Airway epithelial cell (primary cell): ENCODE data around the gene SPSB3. TPM values are rescaled to one million over a fixed set of nuclear protein-coding genes. Genes with fewer than 3 reads are reported as not detected.

Source experiments
- total RNA-seq: library from RNA; depleted of rRNA; stranded (reverse); fragments of >200 nt; gene quantifications from 2 replicates; pipeline ENCODE4 v1.2.3, GENCODE V29; 2015

Gene SPSB3
- 22.4 and 28.4 TPM in 2 replicates for total RNA-seq

DNA sequence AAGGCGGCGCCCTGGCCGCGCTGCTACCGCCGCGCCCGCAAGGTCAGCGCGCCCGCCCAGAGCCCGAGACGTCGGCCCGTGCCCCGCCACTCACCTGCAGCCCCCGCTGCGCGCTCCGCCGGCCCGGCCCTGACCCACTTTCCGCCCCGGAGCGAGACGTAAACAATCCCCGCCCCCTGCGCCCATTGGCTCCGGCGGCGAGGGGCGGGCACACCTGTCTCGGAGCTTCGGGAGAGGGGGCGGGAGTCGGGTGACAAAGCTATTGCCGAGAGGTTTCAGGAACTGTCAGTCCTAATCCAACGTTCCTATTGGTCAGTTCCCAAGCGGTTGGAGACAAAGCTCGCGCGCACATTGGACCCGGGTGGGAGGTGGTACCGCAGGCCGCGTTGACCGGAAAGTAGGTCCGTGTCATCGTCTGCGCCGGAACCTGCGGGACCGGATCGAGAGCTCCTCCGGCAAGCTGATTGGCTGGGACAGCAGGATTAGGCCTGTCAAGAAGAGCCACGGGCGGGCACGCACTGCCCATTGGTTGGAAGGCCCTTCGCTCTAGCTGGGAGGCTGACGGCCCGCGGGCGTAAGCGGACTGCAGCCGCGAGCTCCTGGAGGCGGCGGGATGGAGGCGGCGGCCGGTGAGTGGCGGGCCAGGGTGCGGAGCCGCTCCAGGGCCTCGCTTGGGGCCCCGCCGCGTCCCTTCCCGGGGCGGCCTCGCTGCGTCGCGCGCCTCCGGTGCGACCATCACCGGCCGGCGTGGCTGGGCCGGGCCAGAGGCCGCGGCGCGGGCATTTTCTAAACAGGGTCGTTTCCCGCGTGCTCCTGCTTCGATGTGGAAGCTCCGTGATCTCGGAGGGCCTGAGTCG lies at the start of gene SPSB3, which contains the start of gene NUBP2:
SPSB3 (minus strand) TSS at position 164 of the 857 bp plus-strand sequence. CDS start 1,088 bp downstream, outside the sequence.
NUBP2 (plus strand) TSS at position 553 of the 857 bp plus-strand sequence; CDS start at position 614, 61 bp downstream.

DNA sequence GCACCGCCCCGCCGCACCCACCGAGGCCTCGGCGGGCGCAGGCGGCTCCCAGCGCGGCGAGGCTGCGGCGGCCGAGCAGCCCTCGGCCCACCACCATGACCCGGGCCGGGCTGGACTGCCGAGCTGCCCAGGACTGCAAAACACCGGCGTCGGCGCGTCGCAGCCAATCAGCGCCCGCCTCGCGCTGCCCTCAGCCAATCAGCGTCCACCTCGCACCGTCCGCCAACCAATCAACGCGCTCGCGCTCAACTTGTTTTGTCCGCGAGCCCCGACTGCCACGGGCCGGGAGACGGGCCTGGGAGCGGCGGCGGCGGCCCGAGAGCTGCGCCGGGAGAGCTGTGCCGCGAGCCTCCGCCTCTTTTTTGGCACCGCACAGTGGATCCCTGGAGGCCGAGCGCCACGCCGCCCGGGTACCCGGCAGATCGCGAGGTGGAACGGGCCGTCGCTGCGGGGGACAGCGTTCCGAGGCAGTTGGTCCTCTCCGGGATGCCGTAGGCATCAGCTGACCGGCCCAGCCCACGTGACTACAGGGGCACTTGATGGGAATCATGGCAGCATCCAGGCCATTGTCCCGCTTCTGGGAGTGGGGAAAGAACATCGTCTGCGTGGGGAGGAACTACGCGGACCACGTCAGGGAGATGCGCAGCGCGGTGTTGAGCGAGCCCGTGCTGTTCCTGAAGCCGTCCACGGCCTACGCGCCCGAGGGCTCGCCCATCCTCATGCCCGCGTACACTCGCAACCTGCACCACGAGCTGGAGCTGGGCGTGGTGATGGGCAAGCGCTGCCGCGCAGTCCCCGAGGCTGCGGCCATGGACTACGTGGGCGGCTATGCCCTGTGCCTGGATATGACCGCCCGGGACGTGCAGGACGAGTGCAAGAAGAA lies 44.6 kb upstream of the SPSB3 start, which contains the start of the genes FAHD1 and HAGH:
FAHD1 (plus strand) TSS at position 516 of the 883 bp plus-strand sequence; CDS start at position 549, 33 bp downstream.
HAGH (minus strand) TSS at position 135 of the 883 bp plus-strand sequence; CDS start at position 97, 38 bp downstream.

DNA sequence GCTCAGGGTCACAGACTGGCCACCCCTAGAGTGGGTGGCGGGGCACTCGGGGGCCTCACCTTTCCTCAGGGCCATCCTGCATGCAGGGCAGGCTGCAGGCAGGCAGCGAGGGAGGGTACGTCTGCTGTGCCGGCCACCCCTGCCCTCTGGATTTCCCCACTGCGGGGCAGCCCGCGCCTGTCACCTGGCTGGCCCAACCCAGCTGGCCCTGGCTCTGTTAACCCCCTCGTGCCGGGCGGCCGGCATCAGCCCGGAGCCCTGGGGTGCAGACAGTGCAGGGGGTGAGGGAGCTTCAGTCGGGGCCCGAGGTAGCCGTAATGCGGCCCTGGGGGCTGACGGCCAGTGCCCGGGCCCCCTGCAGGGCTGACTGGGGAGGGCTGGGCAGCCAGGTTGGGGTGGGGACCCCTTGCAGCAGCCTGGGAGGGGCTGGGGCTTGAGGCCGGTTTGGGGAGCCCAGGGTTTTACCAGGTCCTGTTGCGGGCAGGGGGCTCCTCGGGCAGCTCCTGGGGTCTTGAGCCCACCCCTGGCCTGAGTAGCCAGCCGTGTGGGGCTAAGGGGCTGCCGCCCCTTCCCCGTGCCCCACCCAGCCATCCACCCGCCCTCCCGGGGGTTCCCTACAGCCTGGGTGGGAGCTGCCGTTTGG lies 11.3 kb upstream of the SPSB3 start, which contains the start of gene IGFALS:
IGFALS (minus strand) TSS at position 128 of the 643 bp plus-strand sequence; CDS start at position 75, 53 bp downstream.

DNA sequence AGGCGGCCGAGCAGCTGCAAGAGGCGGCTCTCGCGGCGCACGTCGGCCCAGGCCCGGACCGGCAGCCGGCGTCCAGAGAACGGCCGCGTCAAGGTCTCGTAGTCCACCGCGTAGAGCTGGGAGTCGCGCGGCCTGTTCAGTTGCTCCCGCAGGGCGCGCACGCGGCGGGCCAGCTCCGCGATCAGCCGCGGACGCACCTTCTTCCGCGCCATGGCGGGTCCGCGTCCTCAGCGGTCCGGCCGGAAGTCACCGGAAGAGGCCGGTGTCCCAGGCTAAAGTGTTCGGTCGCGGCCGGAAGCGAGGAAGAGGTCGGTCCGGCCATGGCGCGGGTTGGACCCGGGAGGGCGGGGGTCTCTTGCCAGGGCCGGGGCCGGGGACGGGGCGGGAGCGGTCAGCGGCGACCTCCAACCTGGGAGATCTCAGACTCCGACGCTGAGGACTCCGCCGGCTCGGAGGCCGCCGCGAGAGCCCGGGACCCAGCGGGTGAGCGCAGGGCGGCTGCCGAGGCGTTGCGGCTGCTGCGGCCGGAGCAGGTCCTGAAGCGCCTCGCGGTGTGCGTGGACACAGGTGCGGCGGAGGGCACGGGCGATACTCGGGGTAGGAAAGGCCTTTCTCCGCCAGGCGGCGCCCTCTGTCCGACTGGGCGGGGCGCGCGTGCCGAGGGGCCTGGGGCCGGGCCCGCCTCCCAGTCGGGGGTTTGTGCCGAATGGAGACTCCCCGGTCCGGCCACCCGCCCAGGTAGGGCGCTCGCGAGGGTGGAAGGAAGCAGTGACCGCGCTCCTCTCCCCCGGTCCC lies 9.3 kb downstream of the SPSB3 start, which contains the start of gene MRPS34:
MRPS34 (minus strand) TSS at position 227 of the 795 bp plus-strand sequence; CDS start at position 212, 15 bp downstream.

DNA sequence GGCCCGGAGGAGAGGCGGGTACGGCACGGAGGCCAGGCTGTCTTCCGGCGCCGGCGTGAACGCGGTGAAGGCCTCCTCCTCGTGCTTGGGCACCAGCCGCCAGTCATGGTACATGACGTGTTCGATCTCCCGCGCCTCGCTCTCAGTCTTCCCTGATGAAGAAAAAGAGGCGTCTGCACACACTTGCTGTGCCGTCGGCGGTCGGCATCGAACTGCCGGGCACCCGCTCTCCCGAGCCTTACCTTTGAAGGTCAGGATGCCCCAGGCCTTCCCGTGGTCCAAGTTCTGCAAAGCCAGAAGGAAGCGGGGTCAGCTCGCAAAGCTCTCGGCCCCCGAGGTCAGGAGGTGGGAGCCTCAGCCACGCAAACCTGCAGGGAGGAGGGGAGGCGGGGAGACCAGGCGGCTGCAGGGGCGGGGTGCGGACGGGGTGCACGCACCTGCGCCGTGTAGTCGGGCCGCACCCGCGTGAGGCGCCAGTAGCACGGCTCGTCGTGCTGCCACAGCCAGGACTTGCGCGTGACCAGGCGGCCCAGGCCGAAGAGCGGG lies 9.9 kb downstream of the SPSB3 start, which contains the start of gene EME2:
EME2 (plus strand) TSS at position 449 of the 546 bp plus-strand sequence. CDS start 418 bp downstream, outside the sequence.

DNA sequence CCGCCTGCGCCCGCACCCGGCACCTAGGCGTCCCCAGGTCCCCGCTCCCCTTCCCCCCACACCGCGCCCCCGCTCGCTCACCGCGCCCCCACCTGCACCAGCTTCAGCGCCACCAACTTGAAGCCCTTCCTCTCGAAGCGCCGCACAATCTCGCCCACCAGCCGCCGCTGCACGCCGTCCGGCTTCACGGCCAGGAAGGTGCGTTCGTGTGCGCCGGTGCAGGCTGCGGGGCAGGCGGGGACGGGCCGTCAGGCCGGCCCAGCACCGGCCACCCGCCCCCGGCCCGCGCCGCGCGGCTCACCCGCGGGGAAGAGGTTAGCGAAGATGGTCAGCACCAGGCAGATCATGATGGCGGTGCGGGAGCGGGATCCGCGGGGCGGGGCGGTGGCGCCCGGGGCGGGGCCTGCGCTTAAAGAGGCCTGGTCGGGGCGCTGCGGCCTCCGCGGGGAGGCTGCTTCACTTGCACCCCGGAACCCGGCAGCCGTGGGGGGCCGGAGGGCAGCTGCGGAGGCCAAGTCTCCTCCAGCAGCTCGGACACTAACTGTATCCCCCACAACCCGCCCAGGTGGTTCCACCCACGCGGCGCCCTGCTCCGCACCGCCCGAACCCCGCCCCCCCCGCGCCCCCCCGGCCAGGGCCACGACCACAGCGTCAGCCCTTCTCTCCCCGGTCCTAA lies 11.0 kb downstream of the SPSB3 start, which contains the start of gene NME3:
NME3 (minus strand) TSS at position 356 of the 676 bp plus-strand sequence; CDS start at position 347, 9 bp downstream.

Other genes starting within 250 kb of the SPSB3 start
- gene TMEM204, start 248.9 kb downstream of the SPSB3 start, total RNA-seq, result 0.23 and 0.35 TPM in 2 replicates
- gene IFT140, start 170.5 kb downstream of the SPSB3 start, total RNA-seq, result 8.3 and 8.4 TPM in 2 replicates
- 5.1 and 8.2 TPM in 2 replicates for gene CRAMP1, start 170.2 kb downstream of the SPSB3 start, total RNA-seq
- gene JPT2, start 104.3 kb downstream of the SPSB3 start, total RNA-seq, result 68.9 and 108 TPM in 2 replicates
- gene MAPK8IP3, start 76.4 kb downstream of the SPSB3 start, total RNA-seq, result 17.7 and 26.7 TPM in 2 replicates
- 69.0 and 71.8 TPM in 2 replicates for gene NME3, start 11.0 kb downstream of the SPSB3 start, total RNA-seq
- gene EME2, start 9.8 kb downstream of the SPSB3 start, total RNA-seq, result 14.1 and 14.3 TPM in 2 replicates
- gene MRPS34, start 9.4 kb downstream of the SPSB3 start, total RNA-seq, result 193 and 199 TPM in 2 replicates
- gene NUBP2, start 389 bp upstream of the SPSB3 start, total RNA-seq, result 119 and 173 TPM in 2 replicates
- not detected in 2 replicates for gene IGFALS, start 11.1 kb upstream of the SPSB3 start, total RNA-seq
- gene HAGH, start 44.3 kb upstream of the SPSB3 start, total RNA-seq, result 76.1 and 79.8 TPM in 2 replicates
- 70.2 and 86.2 TPM in 2 replicates for gene FAHD1, start 44.6 kb upstream of the SPSB3 start, total RNA-seq
- not detected in 2 replicates for gene MEIOB, start 89.6 kb upstream of the SPSB3 start, total RNA-seq
- gene HS3ST6, start 135.8 kb upstream of the SPSB3 start, total RNA-seq, result 1.4 and 2.7 TPM in 2 replicates
- gene MSRB1, start 160.6 kb upstream of the SPSB3 start, total RNA-seq, result 6.7 and 11.7 TPM in 2 replicates
- gene RPL3L, start 172.1 kb upstream of the SPSB3 start, total RNA-seq, result 0.35 and 0.46 TPM in 2 replicates
- gene NDUFB10, start 177.0 kb upstream of the SPSB3 start, total RNA-seq, result 279 and 343 TPM in 2 replicates
- gene RPS2, start 182.3 kb upstream of the SPSB3 start, total RNA-seq, result 3,748 and 4,325 TPM in 2 replicates
- not detected in 2 replicates for gene RNF151, start 184.3 kb upstream of the SPSB3 start, total RNA-seq
- 114 and 119 TPM in 2 replicates for gene TBL3, start 189.5 kb upstream of the SPSB3 start, total RNA-seq
- gene NOXO1, start 198.9 kb upstream of the SPSB3 start, total RNA-seq, result 1.1 and 2.2 TPM in 2 replicates
- 20.3 and 22.9 TPM in 2 replicates for gene GFER, start 201.6 kb upstream of the SPSB3 start, total RNA-seq
- 2.1 and 5.4 TPM in 2 replicates for gene SYNGR3, start 207.4 kb upstream of the SPSB3 start, total RNA-seq
- gene ZNF598, start 227.2 kb upstream of the SPSB3 start, total RNA-seq, result 52.9 and 61.7 TPM in 2 replicates
- gene NPW, start 237.2 kb upstream of the SPSB3 start, total RNA-seq, result 3.6 and 4.0 TPM in 2 replicates
- 24.8 and 25.5 TPM in 2 replicates for gene NHERF2, start 244.3 kb upstream of the SPSB3 start, total RNA-seq